NCI-H446 treated with DMSO at 0.1 percent for 48 hours (cell line): ENCODE measurements around the gene NNT.
"Not testable (repeated sequence)": the region's sequence is repeated elsewhere in the genome, so short reads cannot be mapped to it uniquely, and the experiment has no call there.

Experiments used
- DNase-seq: peaks from one replicate; lab custom pipeline; 2025; lab: John Stamatoyannopoulos, UW

The NNT gene

GRCh38 chr5:43583724-43584123 lies 19.3 kb upstream of the NNT start:
- no peak for DNase-seq

GRCh38 chr5:43584166-43584699 lies 18.7 kb upstream of the NNT start:
- no peak for DNase-seq

- no peak for DNase-seq
Observed at GRCh38 chr5:43588842-43589241, 14.1 kb upstream of the NNT start.

- DNase-seq: no peak
Observed at GRCh38 chr5:43589310-43589709, 13.7 kb upstream of the NNT start.

GRCh38 chr5:43590700-43591099 lies 12.3 kb upstream of the NNT start:
- DNase-seq: no peak

GRCh38 chr5:43592363-43592762 lies 10.6 kb upstream of the NNT start:
- no peak for DNase-seq

- DNase-seq: not testable (repeated sequence)
Observed at GRCh38 chr5:43598927-43599326, 4.1 kb upstream of the NNT start.

GRCh38 chr5:43601454-43602260 lies 1.3 kb upstream of the NNT start:
- peak; percentile 23 for DNase-seq

- peak; percentile 55 for DNase-seq
Observed at GRCh38 chr5:43603344-43604217, 601 bp downstream of the NNT start.

GRCh38 chr5:43604699-43605098 lies 1.7 kb downstream of the NNT start:
- no peak for DNase-seq

- DNase-seq: no peak
Observed at GRCh38 chr5:43606351-43606750, 3.4 kb downstream of the NNT start.

- DNase-seq: no peak
Observed at GRCh38 chr5:43608406-43608805, 5.4 kb downstream of the NNT start.

- DNase-seq: no peak
Observed at GRCh38 chr5:43609752-43610151, 6.8 kb downstream of the NNT start.

- DNase-seq: no peak
Observed at GRCh38 chr5:43613370-43613769, 10.4 kb downstream of the NNT start.

GRCh38 chr5:43615445-43616184 lies 12.6 kb downstream of the NNT start:
- DNase-seq: no peak

GRCh38 chr5:43616535-43616934 lies 13.6 kb downstream of the NNT start:
- no peak for DNase-seq

GRCh38 chr5:43619380-43619779 lies 16.4 kb downstream of the NNT start:
- no peak for DNase-seq

GRCh38 chr5:43619911-43620310 lies 16.9 kb downstream of the NNT start:
- DNase-seq: no peak

- no peak for DNase-seq
Observed at GRCh38 chr5:43620944-43621505, 18.0 kb downstream of the NNT start.

GRCh38 chr5:43622074-43622473 lies 19.1 kb downstream of the NNT start:
- DNase-seq: no peak

GRCh38 chr5:43623048-43623680 lies 20.2 kb downstream of the NNT start:
- DNase-seq: no peak
